Osteoblast (primary cell): ENCODE results near the gene KCTD21. TPM values are rescaled to one million over a fixed set of nuclear protein-coding genes. Genes with fewer than 3 reads are reported as not detected.
A peak's percentile ranks its signal among the peaks of the same experiment; 100 is the strongest.

Experiments used
- DNase-seq: peaks from one replicate; pipeline ENCODE4 v3.0.0; 2011; ENCODE audit warnings: low spot score, mixed read lengths; ENCODE audit not compliant: insufficient read length; ENCODE audit errors: missing footprints
- H2AFZ ChIP-seq: 2 replicates; pipeline ENCODE4 v1.6.0; 2011; ENCODE audit warnings: mild to moderate bottlenecking, low read length
- H3K27ac ChIP-seq: 2 replicates; pipeline ENCODE4 v1.5.1; 2011; ENCODE audit warnings: mild to moderate bottlenecking, low read depth, low read length, moderate library complexity
- H3K27me3 ChIP-seq: 2 replicates; pipeline ENCODE4 v1.6.0; 2012; ENCODE audit warnings: mild to moderate bottlenecking, control low read depth, inconsistent platforms, low read length, moderate library complexity; ENCODE audit not compliant: insufficient read depth
- H3K36me3 ChIP-seq: 2 replicates; pipeline ENCODE4 v1.5.1; 2011; ENCODE audit warnings: mild to moderate bottlenecking, low read length, control low read depth, moderate library complexity; ENCODE audit not compliant: insufficient read depth
- H3K4me1 ChIP-seq: 2 replicates; pipeline ENCODE4 v1.5.1; 2011; ENCODE audit warnings: mild to moderate bottlenecking, low read length, control low read depth, moderate library complexity; ENCODE audit not compliant: insufficient read depth
- H3K4me2 ChIP-seq: 2 replicates; pipeline ENCODE4 v1.6.0; 2011; ENCODE audit warnings: mild to moderate bottlenecking, low read length; ENCODE audit not compliant: insufficient read depth
- H3K4me3 ChIP-seq: fragments of 200-600 bp; sonication (generic); 3 replicates; pipeline ENCODE4 v1.5.1; 2012; ENCODE audit warnings: mild to moderate bottlenecking, low read length, inconsistent platforms; ENCODE audit not compliant: insufficient read depth
- H3K79me2 ChIP-seq: 2 replicates; pipeline ENCODE4 v1.6.0; 2012; ENCODE audit warnings: mild to moderate bottlenecking, low read length, control low read depth, inconsistent platforms; ENCODE audit not compliant: insufficient read depth
- H3K9me3 ChIP-seq: 2 replicates; pipeline ENCODE4 v1.5.1; 2011; ENCODE audit warnings: low read depth, low read length, control low read depth
- H4K20me1 ChIP-seq: 2 replicates; pipeline ENCODE4 v1.6.0; 2012; ENCODE audit warnings: mild to moderate bottlenecking, low read length, control low read depth; ENCODE audit not compliant: insufficient read depth
- total RNA-seq: library from RNA; depleted of rRNA; stranded (reverse); fragments of >200 nt; gene quantifications from 2 replicates; pipeline ENCODE4 v1.2.3, GENCODE V29; 2012
- TF ChIP-seq, protein P1 (sequence below): IDR thresholded peaks from 2 replicates; pipeline ENCODE4 v1.5.1; 2011; ENCODE audit warnings: mild to moderate bottlenecking, low read depth, low read length, moderate library complexity; ENCODE audit errors: extremely low read depth

Gene KCTD21
- total RNA-seq, 1 donor: 14.5 TPM

- H2AFZ ChIP-seq: peak overlapping the region; percentile 90
- peak overlapping the region; percentile 88 for H3K4me2 ChIP-seq
- TF ChIP-seq, protein P1, sequence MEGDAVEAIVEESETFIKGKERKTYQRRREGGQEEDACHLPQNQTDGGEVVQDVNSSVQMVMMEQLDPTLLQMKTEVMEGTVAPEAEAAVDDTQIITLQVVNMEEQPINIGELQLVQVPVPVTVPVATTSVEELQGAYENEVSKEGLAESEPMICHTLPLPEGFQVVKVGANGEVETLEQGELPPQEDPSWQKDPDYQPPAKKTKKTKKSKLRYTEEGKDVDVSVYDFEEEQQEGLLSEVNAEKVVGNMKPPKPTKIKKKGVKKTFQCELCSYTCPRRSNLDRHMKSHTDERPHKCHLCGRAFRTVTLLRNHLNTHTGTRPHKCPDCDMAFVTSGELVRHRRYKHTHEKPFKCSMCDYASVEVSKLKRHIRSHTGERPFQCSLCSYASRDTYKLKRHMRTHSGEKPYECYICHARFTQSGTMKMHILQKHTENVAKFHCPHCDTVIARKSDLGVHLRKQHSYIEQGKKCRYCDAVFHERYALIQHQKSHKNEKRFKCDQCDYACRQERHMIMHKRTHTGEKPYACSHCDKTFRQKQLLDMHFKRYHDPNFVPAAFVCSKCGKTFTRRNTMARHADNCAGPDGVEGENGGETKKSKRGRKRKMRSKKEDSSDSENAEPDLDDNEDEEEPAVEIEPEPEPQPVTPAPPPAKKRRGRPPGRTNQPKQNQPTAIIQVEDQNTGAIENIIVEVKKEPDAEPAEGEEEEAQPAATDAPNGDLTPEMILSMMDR: no peak
- no peaks in the 10 kb centered on the region for H3K27me3 ChIP-seq
- H4K20me1 ChIP-seq: no peaks in the 10 kb centered on the region
- peaks cover 8% of the 10 kb centered on the region for H3K4me1 ChIP-seq
- peak overlapping the region; percentile 85 for H3K27ac ChIP-seq
- peak overlapping the region; percentile 84 for H3K4me3 ChIP-seq
- H3K9me3 ChIP-seq: no peaks in the 10 kb centered on the region
- DNase-seq: peak; percentile 62
- H3K79me2 ChIP-seq: peaks cover 41% of the 10 kb centered on the region
- peaks cover 15% of the 10 kb centered on the region for H3K36me3 ChIP-seq
Observed at GRCh38 chr11:78138694-78139421, 49.6 kb downstream of the KCTD21 start.

DNA sequence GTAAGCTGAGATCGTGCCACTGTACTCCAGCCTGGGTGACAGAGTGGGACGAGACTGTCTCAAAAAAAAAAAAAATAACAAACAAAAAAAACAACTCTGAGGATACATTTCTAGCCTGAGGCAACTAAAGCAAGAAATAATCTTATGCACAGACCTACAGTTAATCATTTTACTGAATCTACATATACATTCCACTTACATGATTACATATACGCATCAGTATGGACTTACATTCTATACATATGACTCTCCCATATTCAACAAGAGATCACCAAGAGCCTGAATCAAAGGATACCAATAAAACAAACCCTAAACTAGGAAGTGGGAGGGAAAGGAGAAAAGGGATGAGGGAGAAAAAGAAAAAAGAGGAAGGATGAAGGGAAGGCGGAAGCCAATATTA lies 50.1 kb downstream of the KCTD21 start:
- Histone ChIP-seq H3K27me3 (no peaks in the 10 kb centered on the region), H3K4me1 (peaks cover 8% of the 10 kb centered on the region), H2AFZ (no peak overlapping the region), H3K27ac (no peak overlapping the region), H3K4me2 (peak overlapping the region; percentile 88), H4K20me1 (no peaks in the 10 kb centered on the region), H3K9me3 (no peaks in the 10 kb centered on the region), H3K36me3 (peaks cover 15% of the 10 kb centered on the region), H3K79me2 (peaks cover 41% of the 10 kb centered on the region), H3K4me3 (peak overlapping the region; percentile 84)
- DNase-seq: no peak
- TF ChIP-seq, protein P1: no peak

DNA sequence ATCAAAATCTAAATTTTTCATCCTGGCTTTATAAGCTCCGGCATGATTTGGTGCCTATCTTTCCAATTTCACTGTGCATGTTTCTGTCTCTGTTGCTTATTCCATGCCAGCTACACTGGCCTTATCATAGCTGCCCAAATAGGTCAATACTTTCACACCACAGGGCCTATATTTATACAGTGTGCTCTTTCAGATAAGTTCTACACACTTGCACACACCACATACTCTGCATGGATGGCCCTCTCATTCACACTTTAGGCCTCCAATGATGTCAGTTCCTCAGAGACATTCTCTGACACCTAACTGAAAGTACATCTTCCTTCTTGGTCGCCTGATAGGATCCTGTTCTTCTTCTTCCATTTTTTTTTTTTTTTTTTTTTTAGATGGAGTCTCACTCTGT lies 56.0 kb downstream of the KCTD21 start:
- Histone ChIP-seq H3K4me2 (peak overlapping the region; percentile 23), H3K27ac (peak overlapping the region; percentile 33), H2AFZ (no peak overlapping the region), H4K20me1 (no peaks in the 10 kb centered on the region), H3K9me3 (no peaks in the 10 kb centered on the region), H3K79me2 (peaks cover 28% of the 10 kb centered on the region), H3K4me3 (no peak overlapping the region), H3K4me1 (peaks cover 10% of the 10 kb centered on the region), H3K36me3 (peaks cover 15% of the 10 kb centered on the region), H3K27me3 (no peaks in the 10 kb centered on the region)
- DNase-seq: peak; percentile 73
- TF ChIP-seq, protein P1: no peak

GRCh38 chr11:78131956-78132355 lies 56.5 kb downstream of the KCTD21 start:
- no peaks in the 10 kb centered on the region for H4K20me1 ChIP-seq
- peak overlapping the region; percentile 33 for H3K27ac ChIP-seq
- no peak overlapping the region for H3K4me3 ChIP-seq
- H3K27me3 ChIP-seq: no peaks in the 10 kb centered on the region
- H2AFZ ChIP-seq: no peak overlapping the region
- H3K4me2 ChIP-seq: no peak overlapping the region
- H3K9me3 ChIP-seq: no peaks in the 10 kb centered on the region
- TF ChIP-seq, protein P1: no peak
- H3K4me1 ChIP-seq: peaks cover 10% of the 10 kb centered on the region
- peaks cover 23% of the 10 kb centered on the region for H3K79me2 ChIP-seq
- peaks cover 15% of the 10 kb centered on the region for H3K36me3 ChIP-seq
- peak; percentile 78 for DNase-seq
